CD8-positive, alpha-beta memory T cell (primary cell): ENCODE results near the gene RPGR. TPM values are rescaled to one million over a fixed set of nuclear protein-coding genes. Genes with fewer than 3 reads are reported as not detected.

Experiments used
- CTCF ChIA-PET: fragments of 350-600 bp; sonication (Branson Sonifier 250); formaldehyde crosslinking; loops from one replicate; lab custom pipeline; 2021; ENCODE audit warnings: antibody characterized with exemption; lab: Charles Lee
- POLR2A ChIA-PET: fragments of 350-600 bp; sonication (Branson Sonifier 250); formaldehyde crosslinking; loops from one replicate; lab custom pipeline; 2021; ENCODE audit warnings: antibody characterized with exemption; lab: Charles Lee
- DNase-seq, 5 donors: peaks; one replicate each; pipeline versions ENCODE4 v3.0.0 to v3.0.0-alpha.2; 2020 to 2022; ENCODE audit warnings: mixed read lengths in 1 of 5
- H3K27ac ChIP-seq: one replicate; pipeline ENCODE4 v1.7.0; 2013; ENCODE audit warnings: low read depth, mild to moderate bottlenecking, low read length, moderate library complexity
- H3K27me3 ChIP-seq: 2 replicates; pipeline ENCODE4 v1.7.0; 2013; ENCODE audit warnings: low read length, mild to moderate bottlenecking; ENCODE audit not compliant: insufficient read depth, poor library complexity, severe bottlenecking
- H3K36me3 ChIP-seq: 2 replicates; pipeline ENCODE4 v1.7.0; 2013; ENCODE audit warnings: mild to moderate bottlenecking, low read length, moderate library complexity; ENCODE audit not compliant: insufficient read depth
- H3K4me1 ChIP-seq: 2 replicates; pipeline ENCODE4 v1.7.0; 2013; ENCODE audit warnings: mild to moderate bottlenecking, low read length, moderate library complexity; ENCODE audit not compliant: insufficient read depth
- H3K4me3 ChIP-seq: 2 replicates; pipeline ENCODE4 v1.7.0; 2013; ENCODE audit warnings: mild to moderate bottlenecking, low read length
- H3K9me3 ChIP-seq: 2 replicates; pipeline ENCODE4 v1.7.0; 2013; ENCODE audit warnings: mild to moderate bottlenecking, low read length
- H3K27ac Mint-ChIP-seq, 8 donors: one replicate each; pipeline ENCODE4 v1.8.0; 2020 to 2021; ENCODE audit warnings: mixed read lengths in 8 of 8, mild to moderate bottlenecking in 6 of 8, inconsistent platforms in 3 of 8, moderate library complexity in 3 of 8
- H3K27me3 Mint-ChIP-seq, 2 donors: one replicate each; pipeline ENCODE4 v1.8.0; 2020 to 2021; ENCODE audit warnings: mixed read lengths in 2 of 2, mild to moderate bottlenecking in 1 of 2, moderate library complexity in 1 of 2
- H3K36me3 Mint-ChIP-seq, 3 donors: one replicate each; pipeline ENCODE4 v1.8.0; 2020 to 2021; ENCODE audit warnings: mixed read lengths in 3 of 3, inconsistent platforms in 1 of 3, mild to moderate bottlenecking in 1 of 3
- H3K4me1 Mint-ChIP-seq, 3 donors: one replicate each; pipeline ENCODE4 v1.8.0; 2020 to 2021; ENCODE audit warnings: mixed read lengths in 3 of 3, inconsistent platforms in 1 of 3, mild to moderate bottlenecking in 1 of 3
- H3K4me3 Mint-ChIP-seq, 7 donors: one replicate each; pipeline ENCODE4 v1.8.0; 2020 to 2021; ENCODE audit warnings: mixed read lengths in 7 of 7, mild to moderate bottlenecking in 6 of 7, moderate library complexity in 4 of 7, inconsistent platforms in 2 of 7
- H3K9me3 Mint-ChIP-seq, 5 donors: one replicate each; pipeline ENCODE4 v1.8.0; 2020 to 2022; ENCODE audit warnings: mixed read lengths in 5 of 5, mild to moderate bottlenecking in 3 of 5, moderate library complexity in 2 of 5, inconsistent platforms in 1 of 5
- polyA plus RNA-seq: library from polyadenylated mRNA; unstranded; fragments of 300-500 nt; fragmentation: Illumina TruSeq; gene quantifications from one replicate; pipeline ENCODE4 v1.2.3, GENCODE V29; 2021
- total RNA-seq, 2 experiments: library from RNA; stranded (reverse); gene quantifications; one replicate each; pipeline ENCODE4 v1.2.3, GENCODE V29; 2021

RPGR gene
- total RNA-seq (10 to 100 TPM in 1 of 2 experiments, 1 to 10 TPM in 1; 8.5 to 11.1 TPM), polyA plus RNA-seq (7.1 TPM)

GRCh38 chrX:38327007-38327774 is at the start of gene RPGR:
TSS of gene RPGR (minus strand) at chrX:38327509. CDS start at chrX:38327367, 142 bp downstream.
- H3K36me3 ChIP-seq, result no peaks in the 10 kb centered on the region
- ChIA-PET POLR2A (no interaction called here), CTCF (interaction anchor here (0.9 to 1.8 kb wide), 6 partner anchors 9 to 481 kb away, joined by 3 to 6 read pairs (median 5); no protein-coding TSS in a partner anchor)
- no peaks in the 10 kb centered on the region for H3K9me3 ChIP-seq
- peak within 1 kb of the TSS; percentile 92 for H3K27ac ChIP-seq
- DNase-seq, result peak; percentile 87 to 95 (median 91)
- peaks cover 0 to 5% (median 0%) of the 10 kb centered on the region in 3 donors for H3K36me3 Mint-ChIP-seq
- H3K4me1 ChIP-seq, result peaks cover 5% of the 10 kb centered on the region
- H3K4me1 Mint-ChIP-seq, result peaks cover 20 to 42% (median 29%) of the 10 kb centered on the region in 3 donors
- H3K9me3 Mint-ChIP-seq, result peaks cover 0 to 2% (median 0%) of the 10 kb centered on the region in 5 donors
- H3K27me3 ChIP-seq, result no peaks in the 10 kb centered on the region
- peaks cover 0 to 4% of the 10 kb centered on the region in 2 donors for H3K27me3 Mint-ChIP-seq
- peak within 1 kb of the TSS; percentile 95 to 98 (median 97) for H3K27ac Mint-ChIP-seq
- H3K4me3 Mint-ChIP-seq, result peak within 1 kb of the TSS; percentile 89 to 98 (median 94)
- H3K4me3 ChIP-seq, result peak within 1 kb of the TSS; percentile 69

- DNase-seq, result no peak
- H3K36me3 ChIP-seq, result no peaks in the 10 kb centered on the region
- no peak overlapping the region for H3K27ac Mint-ChIP-seq
- no peaks in the 10 kb centered on the region for H3K36me3 Mint-ChIP-seq
- peaks cover 0 to 3% (median 0%) of the 10 kb centered on the region in 5 donors for H3K9me3 Mint-ChIP-seq
- H3K27me3 ChIP-seq, result no peaks in the 10 kb centered on the region
- ChIA-PET CTCF (no interaction called here), POLR2A (no interaction called here)
- no peaks in the 10 kb centered on the region for H3K4me1 Mint-ChIP-seq
- H3K4me3 ChIP-seq, result no peak overlapping the region
- no peaks in the 10 kb centered on the region for H3K9me3 ChIP-seq
- no peak overlapping the region for H3K4me3 Mint-ChIP-seq
- H3K4me1 ChIP-seq, result no peaks in the 10 kb centered on the region
- H3K27me3 Mint-ChIP-seq, result peaks cover 6 to 11% of the 10 kb centered on the region in 2 donors
- H3K27ac ChIP-seq, result no peak overlapping the region
These were observed 49.4 kb upstream of the RPGR start for GRCh38 chrX:38376747-38377146.

- ChIA-PET CTCF (no interaction called here), POLR2A (no interaction called here)
- no peaks in the 10 kb centered on the region for H3K9me3 ChIP-seq
- no peaks in the 10 kb centered on the region for H3K36me3 ChIP-seq
- H3K36me3 Mint-ChIP-seq, result no peaks in the 10 kb centered on the region
- no peaks in the 10 kb centered on the region for H3K4me1 ChIP-seq
- H3K4me1 Mint-ChIP-seq, result no peaks in the 10 kb centered on the region
- no peak overlapping the region for H3K27ac Mint-ChIP-seq
- no peak overlapping the region for H3K4me3 Mint-ChIP-seq
- H3K27ac ChIP-seq, result no peak overlapping the region
- H3K4me3 ChIP-seq, result no peak overlapping the region
- DNase-seq, result no peak
- H3K27me3 Mint-ChIP-seq, result peaks cover 3 to 11% of the 10 kb centered on the region in 2 donors
- H3K27me3 ChIP-seq, result no peaks in the 10 kb centered on the region
- peaks cover 0 to 3% (median 0%) of the 10 kb centered on the region in 5 donors for H3K9me3 Mint-ChIP-seq
These were observed 48.6 kb upstream of the RPGR start for GRCh38 chrX:38375891-38376290.

- ChIA-PET CTCF (no interaction called here), POLR2A (no interaction called here)
- H3K27me3 ChIP-seq, result no peaks in the 10 kb centered on the region
- no peak overlapping the region for H3K27ac Mint-ChIP-seq
- H3K9me3 ChIP-seq, result no peaks in the 10 kb centered on the region
- H3K36me3 Mint-ChIP-seq, result no peaks in the 10 kb centered on the region
- H3K4me1 ChIP-seq, result no peaks in the 10 kb centered on the region
- no peak overlapping the region for H3K4me3 ChIP-seq
- peaks cover 6 to 14% of the 10 kb centered on the region in 2 donors for H3K27me3 Mint-ChIP-seq
- H3K36me3 ChIP-seq, result no peaks in the 10 kb centered on the region
- no peaks in the 10 kb centered on the region for H3K4me1 Mint-ChIP-seq
- no peak for DNase-seq
- peaks cover 0 to 3% (median 0%) of the 10 kb centered on the region in 5 donors for H3K9me3 Mint-ChIP-seq
- H3K27ac ChIP-seq, result no peak overlapping the region
- no peak overlapping the region for H3K4me3 Mint-ChIP-seq
These were observed 47.1 kb upstream of the RPGR start for GRCh38 chrX:38374431-38374830.

- Histone ChIP-seq H3K27me3 (no peaks in the 10 kb centered on the region), H3K36me3 (no peaks in the 10 kb centered on the region), H3K4me3 (no peak overlapping the region), H3K27ac (no peak overlapping the region), H3K9me3 (no peaks in the 10 kb centered on the region), H3K4me1 (no peaks in the 10 kb centered on the region)
- no peaks in the 10 kb centered on the region for H3K4me1 Mint-ChIP-seq
- no peak overlapping the region for H3K4me3 Mint-ChIP-seq
- POLR2A ChIA-PET, result no interaction called here
- H3K27me3 Mint-ChIP-seq, result peaks cover 4 to 10% of the 10 kb centered on the region in 2 donors
- CTCF ChIA-PET, result no interaction called here
- no peaks in the 10 kb centered on the region for H3K9me3 Mint-ChIP-seq
- no peak for DNase-seq
- no peaks in the 10 kb centered on the region for H3K36me3 Mint-ChIP-seq
- H3K27ac Mint-ChIP-seq, result no peak overlapping the region
These were observed 44.3 kb upstream of the RPGR start for GRCh38 chrX:38371641-38372040.

GRCh38 chrX:38368774-38369173 is 41.5 kb upstream of the RPGR start:
- Histone ChIP-seq H3K9me3 (no peaks in the 10 kb centered on the region), H3K27me3 (no peaks in the 10 kb centered on the region), H3K4me3 (no peak overlapping the region), H3K27ac (no peak overlapping the region), H3K4me1 (no peaks in the 10 kb centered on the region), H3K36me3 (no peaks in the 10 kb centered on the region)
- H3K9me3 Mint-ChIP-seq, result no peaks in the 10 kb centered on the region
- H3K4me3 Mint-ChIP-seq, result no peak overlapping the region
- H3K36me3 Mint-ChIP-seq, result no peaks in the 10 kb centered on the region
- peaks cover 9 to 13% of the 10 kb centered on the region in 2 donors for H3K27me3 Mint-ChIP-seq
- H3K27ac Mint-ChIP-seq, result no peak overlapping the region
- CTCF ChIA-PET, result no interaction called here
- no peaks in the 10 kb centered on the region for H3K4me1 Mint-ChIP-seq
- no peak for DNase-seq
- POLR2A ChIA-PET, result no interaction called here

- no peaks in the 10 kb centered on the region for H3K4me1 Mint-ChIP-seq
These were observed 38.6 kb upstream of the RPGR start for GRCh38 chrX:38365954-38366353.

GRCh38 chrX:38363046-38363445 is 35.7 kb upstream of the RPGR start:
- Histone ChIP-seq H3K27ac (no peak overlapping the region), H3K4me3 (no peak overlapping the region), H3K9me3 (no peaks in the 10 kb centered on the region), H3K27me3 (no peaks in the 10 kb centered on the region), H3K36me3 (no peaks in the 10 kb centered on the region), H3K4me1 (no peaks in the 10 kb centered on the region)
- ChIA-PET CTCF (no interaction called here), POLR2A (no interaction called here)
- H3K9me3 Mint-ChIP-seq, result no peaks in the 10 kb centered on the region
- no peak for DNase-seq
- H3K27me3 Mint-ChIP-seq, result peaks cover 4% of the 10 kb centered on the region in 2 donors
- no peaks in the 10 kb centered on the region for H3K4me1 Mint-ChIP-seq
- no peak overlapping the region for H3K27ac Mint-ChIP-seq
- no peak overlapping the region for H3K4me3 Mint-ChIP-seq
- no peaks in the 10 kb centered on the region for H3K36me3 Mint-ChIP-seq

More at GRCh38 chrX:38365954-38366353, 38.6 kb upstream of the RPGR start:
- no peak for DNase-seq
- Mint-ChIP-seq H3K36me3 (no peaks in the 10 kb centered on the region), H3K27me3 (peaks cover 7 to 9% of the 10 kb centered on the region in 2 donors), H3K4me3 (no peak overlapping the region), H3K9me3 (no peaks in the 10 kb centered on the region), H3K27ac (no peak overlapping the region)
- CTCF ChIA-PET, result no interaction called here
- Histone ChIP-seq H3K27ac (no peak overlapping the region), H3K4me1 (no peaks in the 10 kb centered on the region), H3K4me3 (no peak overlapping the region), H3K9me3 (no peaks in the 10 kb centered on the region), H3K36me3 (no peaks in the 10 kb centered on the region), H3K27me3 (no peaks in the 10 kb centered on the region)
- POLR2A ChIA-PET, result no interaction called here
